Suprapubic skin (tissue), 4 donors: ENCODE measurements around the gene CSNK1G2. TPM values are rescaled to one million over a fixed set of nuclear protein-coding genes. Genes with fewer than 3 reads are reported as not detected.

Experiments used
- DNase-seq, 2 donors: peaks; one replicate each; pipeline ENCODE4 v3.0.0-alpha.2; 2019; ENCODE audit warnings: low spot score in 2 of 2
- H3K27ac ChIP-seq: fragments of 200-600 bp; sonication (generic); one replicate; pipeline ENCODE4 v1.5.1; 2019
- H3K27me3 ChIP-seq: fragments of 200-600 bp; sonication (generic); one replicate; pipeline ENCODE4 v1.5.1; 2019
- H3K36me3 ChIP-seq: fragments of 200-600 bp; sonication (generic); one replicate; pipeline ENCODE4 v1.5.1; 2019
- H3K4me1 ChIP-seq: fragments of 200-600 bp; sonication (generic); one replicate; pipeline ENCODE4 v1.5.1; 2019
- H3K4me3 ChIP-seq: fragments of 200-600 bp; sonication (generic); one replicate; pipeline ENCODE4 v1.5.1; 2019; ENCODE audit warnings: mild to moderate bottlenecking
- H3K9me3 ChIP-seq: fragments of 200-600 bp; sonication (generic); one replicate; pipeline ENCODE4 v1.5.1; 2019
- EP300 ChIP-seq: sonication (generic); formaldehyde crosslinking; IDR thresholded peaks from one replicate; pipeline ENCODE4 v1.6.1; 2017; ENCODE audit warnings: antibody characterized with exemption
- POLR2A ChIP-seq, 2 donors: fragments of 450-650 bp; IDR thresholded peaks; one replicate each; pipeline ENCODE4 v1.6.1; 2017; ENCODE audit warnings: antibody characterized with exemption in 2 of 2, mild to moderate bottlenecking in 2 of 2, moderate library complexity in 2 of 2
- POLR2AphosphoS5 ChIP-seq, 3 donors: sonication (generic); formaldehyde crosslinking; IDR thresholded peaks; one replicate each; pipeline ENCODE4 v1.6.1; 2017; ENCODE audit warnings: antibody characterized with exemption in 3 of 3
- WGBS: methylation state at CpG from one replicate; pipeline ENCODE4 v1.1.5; 2018; 5-methylcytosine and 5-hydroxymethylcytosine counted together
- total RNA-seq, 4 donors: library from RNA; depleted of rRNA; stranded (reverse); fragments of >200 nt; gene quantifications; one replicate each; pipeline ENCODE4 v1.1.0, GENCODE V29; 2016
- TF ChIP-seq, protein P1 (sequence below), 2 donors: fragments of 200-600 bp in 1 of 2; fragments of 450-650 bp in 1 of 2; sonication (generic) in 1 of 2; IDR thresholded peaks; one replicate each; pipeline ENCODE4 v1.5.1; 2016 to 2019; ENCODE audit warnings: antibody characterized with exemption in 2 of 2, mild to moderate bottlenecking in 1 of 2, moderate library complexity in 1 of 2

CSNK1G2 gene
- 10 to 100 TPM; 46.1 to 89.0 (median 59.3) TPM for total RNA-seq

DNA sequence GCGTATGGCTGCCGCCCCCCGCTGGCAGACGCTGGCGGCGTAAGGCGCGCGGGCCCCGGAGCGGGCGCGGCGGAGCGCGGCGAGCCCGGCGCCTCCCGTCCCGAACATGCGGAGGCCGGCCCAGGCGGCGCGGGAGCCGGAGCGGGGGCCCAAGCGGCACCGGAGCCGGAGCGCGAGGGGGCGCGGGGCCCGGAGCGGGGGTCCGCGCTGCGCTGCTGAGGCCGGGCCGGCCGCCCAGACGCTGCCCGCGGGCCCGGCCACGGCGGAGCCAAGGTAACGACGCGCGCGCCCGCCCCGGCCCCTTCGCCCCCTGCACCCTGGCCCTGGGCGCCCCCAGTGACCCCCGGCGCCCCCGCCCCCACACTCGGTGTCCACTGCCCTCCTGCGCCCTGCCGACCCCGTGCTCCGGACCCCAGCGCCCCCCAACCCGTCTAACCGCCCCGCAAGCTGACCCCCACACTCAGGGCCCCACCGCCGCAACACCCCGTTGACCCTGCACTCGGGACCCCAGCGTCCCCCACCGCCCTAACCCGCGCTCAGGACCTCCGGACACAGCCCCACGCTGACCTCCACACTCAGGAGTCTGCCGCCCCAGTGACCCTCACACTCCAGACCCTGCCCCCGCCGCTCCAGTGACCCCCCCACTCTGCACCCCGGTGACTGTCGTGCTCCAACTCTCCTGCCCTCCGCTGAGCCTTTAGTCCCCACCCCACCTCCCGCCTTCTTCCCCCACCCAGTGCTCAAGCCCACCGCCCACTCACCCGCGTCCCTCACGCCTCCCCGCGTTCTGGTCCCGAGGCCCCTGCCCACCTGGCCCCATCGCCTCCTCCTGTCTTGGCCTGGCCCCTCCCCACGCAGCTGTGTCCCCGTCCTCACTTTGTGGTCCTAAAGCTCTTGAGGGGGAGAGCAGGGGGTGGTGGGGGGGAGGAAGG lies at the start of gene CSNK1G2:
TSS of gene CSNK1G2 (plus strand) at position 27 of the 932 bp plus-strand sequence. CDS start 28,601 bp downstream, outside the sequence.
- TF ChIP-seq, protein P1, sequence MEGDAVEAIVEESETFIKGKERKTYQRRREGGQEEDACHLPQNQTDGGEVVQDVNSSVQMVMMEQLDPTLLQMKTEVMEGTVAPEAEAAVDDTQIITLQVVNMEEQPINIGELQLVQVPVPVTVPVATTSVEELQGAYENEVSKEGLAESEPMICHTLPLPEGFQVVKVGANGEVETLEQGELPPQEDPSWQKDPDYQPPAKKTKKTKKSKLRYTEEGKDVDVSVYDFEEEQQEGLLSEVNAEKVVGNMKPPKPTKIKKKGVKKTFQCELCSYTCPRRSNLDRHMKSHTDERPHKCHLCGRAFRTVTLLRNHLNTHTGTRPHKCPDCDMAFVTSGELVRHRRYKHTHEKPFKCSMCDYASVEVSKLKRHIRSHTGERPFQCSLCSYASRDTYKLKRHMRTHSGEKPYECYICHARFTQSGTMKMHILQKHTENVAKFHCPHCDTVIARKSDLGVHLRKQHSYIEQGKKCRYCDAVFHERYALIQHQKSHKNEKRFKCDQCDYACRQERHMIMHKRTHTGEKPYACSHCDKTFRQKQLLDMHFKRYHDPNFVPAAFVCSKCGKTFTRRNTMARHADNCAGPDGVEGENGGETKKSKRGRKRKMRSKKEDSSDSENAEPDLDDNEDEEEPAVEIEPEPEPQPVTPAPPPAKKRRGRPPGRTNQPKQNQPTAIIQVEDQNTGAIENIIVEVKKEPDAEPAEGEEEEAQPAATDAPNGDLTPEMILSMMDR (IDR thresholded peaks at IDR 0.05) = peak in 1 of 2 donors; percentile 19
- TF ChIP-seq POLR2AphosphoS5 (IDR thresholded peaks at IDR 0.05) (no peak), POLR2A (IDR thresholded peaks at IDR 0.05) (peak in 1 of 2 donors; percentile 29), EP300 (no peak)
- no peaks in the 10 kb centered on the region for H3K27me3 ChIP-seq
- H3K9me3 ChIP-seq = no peaks in the 10 kb centered on the region
- peak within 1 kb of the TSS; percentile 79 for H3K4me3 ChIP-seq
- H3K4me1 ChIP-seq = peaks cover 48% of the 10 kb centered on the region
- DNase-seq = peak in 1 of 2 donors; percentile 84
- H3K27ac ChIP-seq = peak within 1 kb of the TSS; percentile 98
- no peaks in the 10 kb centered on the region for H3K36me3 ChIP-seq
- WGBS = 0% methylated on average over 25 of the region's 97 CpGs

GRCh38 chr19:1893791-1894190 lies 47.2 kb upstream of the CSNK1G2 start:
- H3K4me1 ChIP-seq = peaks cover 23% of the 10 kb centered on the region
- TF ChIP-seq, protein P1 (IDR thresholded peaks at IDR 0.05) = no peak
- no peaks in the 10 kb centered on the region for H3K9me3 ChIP-seq
- DNase-seq = no peak
- H3K27me3 ChIP-seq = no peaks in the 10 kb centered on the region
- H3K27ac ChIP-seq = no peak overlapping the region
- no peak overlapping the region for H3K4me3 ChIP-seq
- WGBS = 89% methylated on average over 17 of the region's 17 CpGs
- no peaks in the 10 kb centered on the region for H3K36me3 ChIP-seq

DNA sequence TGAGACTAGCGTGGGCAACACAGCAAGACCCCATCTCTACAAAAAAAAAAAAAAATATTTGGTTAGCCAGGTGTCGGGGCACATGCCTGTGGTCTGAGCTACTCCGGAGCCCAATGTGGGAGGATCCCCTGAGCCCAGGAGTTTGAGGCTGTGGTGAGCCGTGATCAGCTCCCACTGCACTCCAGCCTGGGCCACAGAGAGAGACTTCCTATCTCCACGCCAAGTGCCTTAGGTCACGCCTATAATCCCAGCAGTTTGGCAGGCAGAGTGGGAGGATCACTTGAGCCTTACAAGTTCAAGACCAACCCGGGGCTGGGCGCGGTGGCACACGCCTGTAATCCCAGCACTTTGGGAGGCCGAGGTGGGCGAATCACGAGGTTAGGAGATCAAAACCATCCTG lies 44.5 kb upstream of the CSNK1G2 start:
- TF ChIP-seq POLR2A (IDR thresholded peaks at IDR 0.05) (no peak), EP300 (no peak), POLR2AphosphoS5 (IDR thresholded peaks at IDR 0.05) (no peak)
- TF ChIP-seq, protein P1 (IDR thresholded peaks at IDR 0.05) = no peak
- H3K4me3 ChIP-seq = no peak overlapping the region
- H3K27ac ChIP-seq = no peak overlapping the region
- H3K4me1 ChIP-seq = peaks cover 27% of the 10 kb centered on the region
- no peaks in the 10 kb centered on the region for H3K36me3 ChIP-seq
- 68% methylated on average over 13 of the region's 13 CpGs for WGBS
- no peaks in the 10 kb centered on the region for H3K9me3 ChIP-seq
- no peaks in the 10 kb centered on the region for H3K27me3 ChIP-seq
- no peak for DNase-seq

DNA sequence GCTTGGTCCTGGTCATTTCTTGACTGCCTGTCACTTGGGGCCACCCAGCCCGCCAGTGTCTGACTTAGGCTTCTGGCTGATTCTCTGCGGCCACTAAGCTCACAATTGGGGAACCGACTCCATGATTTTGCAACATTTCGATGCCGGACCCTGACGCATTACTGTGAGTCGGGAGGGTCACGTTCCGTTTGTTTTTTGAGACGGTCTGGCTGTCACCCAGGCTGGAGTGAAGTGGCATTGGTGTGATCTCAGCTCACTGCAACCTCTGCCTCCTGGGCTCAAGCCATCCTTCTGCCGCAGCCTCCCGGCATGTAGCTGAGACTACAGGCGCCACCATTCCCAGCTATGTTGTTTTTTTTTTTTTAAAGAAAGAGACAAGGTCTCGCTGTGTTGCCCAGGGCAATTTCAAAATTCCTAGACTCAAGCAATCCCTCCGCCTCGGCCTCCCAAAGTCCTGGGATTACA lies 39.0 kb upstream of the CSNK1G2 start:
- Histone ChIP-seq H3K9me3 (no peaks in the 10 kb centered on the region), H3K27ac (peak overlapping the region; percentile 38), H3K4me3 (no peak overlapping the region), H3K36me3 (no peaks in the 10 kb centered on the region), H3K4me1 (peaks cover 36% of the 10 kb centered on the region), H3K27me3 (no peaks in the 10 kb centered on the region)
- TF ChIP-seq POLR2AphosphoS5 (IDR thresholded peaks at IDR 0.05) = no peak
- TF ChIP-seq EP300 = no peak
- TF ChIP-seq POLR2A (IDR thresholded peaks at IDR 0.05) = no peak
- TF ChIP-seq, protein P1 (IDR thresholded peaks at IDR 0.05) = no peak
- DNase-seq = no peak
- WGBS = 81% methylated on average over 16 of the region's 16 CpGs

DNA sequence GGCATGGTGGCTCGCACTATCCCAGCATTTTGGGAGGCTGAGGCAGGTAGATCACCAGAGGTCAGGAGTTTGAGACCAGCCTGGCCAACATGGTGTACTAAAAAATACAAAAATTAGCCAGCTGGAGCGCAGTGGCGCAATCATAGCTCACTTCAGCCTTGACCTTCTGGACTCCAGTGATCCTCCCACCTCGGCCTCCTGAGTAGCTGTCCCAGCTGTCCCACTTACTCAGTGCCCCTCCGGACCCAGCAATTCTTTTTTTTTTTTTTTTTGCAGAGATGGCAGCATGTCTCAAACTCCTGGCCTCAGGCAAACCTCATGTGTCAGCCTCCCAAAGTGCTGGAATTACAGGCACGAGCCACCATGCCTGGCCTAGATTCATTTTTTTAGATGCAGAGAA lies 38.0 kb upstream of the CSNK1G2 start:
- WGBS = 61% methylated on average over 6 of the region's 6 CpGs
- no peak overlapping the region for H3K27ac ChIP-seq
- TF ChIP-seq POLR2AphosphoS5 (IDR thresholded peaks at IDR 0.05) (no peak), EP300 (no peak), POLR2A (IDR thresholded peaks at IDR 0.05) (no peak)
- TF ChIP-seq, protein P1 (IDR thresholded peaks at IDR 0.05) = no peak

More for the DNA sequence above, 38.0 kb upstream of the CSNK1G2 start:
- Histone ChIP-seq H3K4me3 (no peak overlapping the region), H3K27me3 (no peaks in the 10 kb centered on the region), H3K9me3 (no peaks in the 10 kb centered on the region), H3K4me1 (peaks cover 37% of the 10 kb centered on the region), H3K36me3 (no peaks in the 10 kb centered on the region)
- no peak for DNase-seq
